ENCODE measurements around the gene TOGARAM1. TPM values are rescaled to one million over a fixed set of nuclear protein-coding genes. Genes with fewer than 3 reads are reported as not detected.

Gene TOGARAM1
- total RNA-seq, 1 donor from 2014 or later = 46.2 TPM

DNA sequence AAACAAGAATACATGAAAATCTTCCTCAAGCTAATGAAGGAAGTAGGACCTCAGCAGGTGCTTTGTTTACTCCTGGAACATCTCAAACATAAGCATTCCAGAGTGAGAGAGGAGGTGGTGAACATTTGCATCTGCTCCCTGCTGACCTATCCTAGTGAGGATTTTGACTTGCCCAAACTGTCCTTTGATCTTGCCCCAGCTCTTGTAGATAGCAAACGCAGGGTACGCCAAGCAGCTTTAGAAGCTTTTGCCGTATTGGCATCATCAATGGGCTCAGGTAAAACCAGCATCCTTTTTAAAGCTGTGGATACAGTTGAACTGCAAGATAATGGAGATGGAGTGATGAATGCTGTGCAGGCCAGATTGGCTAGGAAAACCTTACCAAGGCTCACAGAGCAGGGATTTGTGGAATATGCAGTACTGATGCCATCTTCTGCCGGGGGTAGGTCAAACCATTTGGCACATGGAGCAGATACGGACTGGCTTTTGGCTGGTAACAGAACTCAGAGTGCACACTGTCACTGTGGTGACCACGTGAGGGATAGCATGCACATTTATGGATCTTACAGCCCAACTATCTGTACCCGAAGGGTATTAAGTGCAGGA is 1.9 kb downstream of the TOGARAM1 start:
- DNase-seq (ENCODE audit: low spot score) = no peak

DNA sequence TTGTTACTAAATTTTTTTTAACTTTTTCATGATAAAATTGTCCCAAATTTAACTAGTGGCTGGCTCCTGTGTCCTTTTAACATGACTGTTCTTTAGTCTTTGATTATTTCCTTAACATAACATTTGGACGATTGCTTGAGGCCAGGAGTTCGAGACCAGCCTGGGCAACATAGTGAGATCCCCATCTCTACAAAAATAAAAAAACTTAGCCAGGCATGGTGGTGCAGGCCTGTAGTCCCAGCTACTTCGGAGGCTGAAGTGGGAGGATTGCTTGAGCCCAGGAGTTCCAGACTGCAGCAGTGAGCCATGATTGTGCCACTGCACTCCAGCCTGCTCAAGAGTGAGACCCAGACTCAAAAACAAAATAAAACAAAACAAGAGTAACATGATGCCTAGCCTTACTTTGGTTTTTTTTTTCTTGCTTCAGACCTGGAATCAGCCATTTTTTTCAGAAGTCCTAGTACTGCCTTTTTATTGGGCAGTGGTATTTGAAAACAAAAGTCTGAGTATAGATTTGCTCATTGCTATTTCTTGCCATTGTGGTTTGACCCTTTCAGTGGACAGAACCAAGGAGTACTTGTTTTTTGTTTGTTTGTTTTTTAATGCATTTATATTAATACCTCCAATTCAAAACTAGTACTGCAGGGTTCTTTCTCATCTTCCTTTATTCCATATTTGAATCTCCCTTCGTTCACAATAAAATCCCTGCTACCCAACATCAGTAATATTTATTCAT is 4.8 kb downstream of the TOGARAM1 start:
- DNase-seq (ENCODE audit: low spot score) = no peak

DNA sequence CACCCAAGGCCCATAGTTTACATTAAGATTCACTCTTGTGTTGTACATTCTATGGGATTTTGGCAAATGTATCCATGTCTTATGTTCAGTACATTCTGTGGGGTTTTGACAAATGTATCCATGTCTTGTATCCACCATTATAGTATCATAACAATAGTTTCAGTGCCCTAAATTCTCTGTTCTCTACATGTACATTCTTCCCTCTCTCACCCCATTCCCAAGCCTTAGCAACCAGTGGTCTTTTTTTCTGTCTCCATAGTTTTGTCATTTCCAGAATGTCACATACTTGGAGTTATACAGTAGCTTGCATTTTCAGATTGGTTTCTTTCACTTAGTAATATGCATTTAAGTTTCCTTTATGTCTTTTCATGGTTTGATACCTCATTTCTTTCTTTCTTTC is 6.7 kb downstream of the TOGARAM1 start:
- DNase-seq (ENCODE audit: low spot score) = no peak

DNA sequence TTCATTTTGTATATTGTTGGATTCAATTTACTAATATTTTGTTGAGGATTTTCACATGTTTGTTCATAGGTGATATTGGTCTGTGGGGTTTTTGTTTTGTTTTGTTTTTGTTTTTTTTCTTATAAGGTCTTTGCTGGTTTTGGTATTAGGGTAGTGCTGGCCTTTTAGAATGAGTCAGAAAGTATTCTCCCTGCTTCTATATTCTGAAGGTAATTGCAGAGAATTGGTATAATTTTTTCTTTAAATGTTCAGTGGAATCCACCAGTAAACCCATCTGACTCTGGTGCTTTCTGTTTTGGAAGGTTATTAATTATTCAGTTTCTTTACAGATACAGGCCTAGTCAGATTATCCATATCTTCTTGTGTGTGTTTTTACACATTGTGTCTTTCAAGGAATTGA is 8.9 kb downstream of the TOGARAM1 start:
- no peak for DNase-seq (ENCODE audit: low spot score)

DNA sequence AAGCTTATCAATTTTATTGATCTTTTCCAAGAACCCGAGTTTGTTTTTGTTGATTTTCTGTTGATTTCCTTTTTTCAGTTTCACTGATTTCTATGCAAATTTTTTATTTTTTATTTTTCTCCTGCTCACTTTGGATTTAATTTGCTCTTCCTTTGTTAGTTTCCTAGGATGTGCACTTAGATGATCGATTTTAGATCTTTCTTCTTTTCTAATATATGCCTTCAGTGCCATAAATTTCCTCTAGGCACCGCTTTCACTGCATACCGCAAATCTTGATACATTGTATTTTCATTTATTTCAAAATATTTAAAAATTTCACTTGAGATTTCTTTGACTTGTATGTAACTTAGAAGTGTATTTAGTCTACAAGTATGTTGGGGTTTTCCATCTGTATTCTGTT is 9.5 kb downstream of the TOGARAM1 start:
- DNase-seq (ENCODE audit: low spot score) = no peak

DNA sequence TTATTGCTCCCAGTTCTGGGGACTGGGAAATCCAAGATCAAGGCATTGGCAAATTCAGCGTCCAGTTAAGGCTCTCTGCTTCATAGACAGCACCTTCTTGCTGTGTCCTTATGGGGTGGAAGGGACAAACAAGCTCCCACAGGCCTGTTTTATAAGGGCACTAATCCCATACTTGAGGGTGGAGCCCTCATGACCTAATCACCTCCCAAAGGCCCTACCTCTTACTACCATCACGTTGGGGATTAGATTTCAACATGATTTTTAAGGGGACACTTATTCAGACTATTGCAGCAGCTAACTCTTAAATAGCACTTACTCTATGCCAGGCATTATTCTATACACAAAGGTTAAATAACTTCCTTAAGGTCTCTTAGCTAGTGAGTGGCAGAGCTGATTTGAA is 17.3 kb downstream of the TOGARAM1 start:
- no peak for DNase-seq (ENCODE audit: low spot score)

DNA sequence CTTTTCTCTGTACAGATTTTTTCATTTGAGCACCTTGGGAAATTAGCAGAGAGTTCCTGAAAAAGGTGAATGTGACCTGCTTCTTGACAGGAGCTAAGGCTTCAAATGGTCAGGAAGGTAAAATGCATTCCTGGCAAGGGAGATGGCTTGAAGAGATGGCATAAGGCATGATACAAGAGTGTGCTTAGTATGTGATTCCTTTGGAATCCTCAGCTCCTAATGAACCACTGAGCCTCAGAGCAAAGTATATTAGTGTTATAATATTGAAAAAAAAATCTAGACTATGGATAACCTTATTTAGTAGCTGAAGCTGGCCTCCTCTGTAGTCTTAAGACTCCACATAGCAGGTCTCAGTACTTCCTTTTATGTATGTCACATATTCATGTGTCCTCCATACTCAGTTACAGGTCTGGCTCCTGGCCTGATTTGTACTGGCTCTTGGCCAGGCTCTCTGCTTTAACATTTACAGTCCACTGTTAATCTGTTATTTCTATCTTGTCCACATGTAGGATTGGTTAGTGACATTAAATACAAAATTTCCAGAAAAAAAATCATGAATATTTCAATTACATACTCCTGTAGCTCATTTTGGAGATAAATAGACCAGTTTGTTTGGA is 17.9 kb downstream of the TOGARAM1 start:
- no peak for DNase-seq (ENCODE audit: low spot score)

DNA sequence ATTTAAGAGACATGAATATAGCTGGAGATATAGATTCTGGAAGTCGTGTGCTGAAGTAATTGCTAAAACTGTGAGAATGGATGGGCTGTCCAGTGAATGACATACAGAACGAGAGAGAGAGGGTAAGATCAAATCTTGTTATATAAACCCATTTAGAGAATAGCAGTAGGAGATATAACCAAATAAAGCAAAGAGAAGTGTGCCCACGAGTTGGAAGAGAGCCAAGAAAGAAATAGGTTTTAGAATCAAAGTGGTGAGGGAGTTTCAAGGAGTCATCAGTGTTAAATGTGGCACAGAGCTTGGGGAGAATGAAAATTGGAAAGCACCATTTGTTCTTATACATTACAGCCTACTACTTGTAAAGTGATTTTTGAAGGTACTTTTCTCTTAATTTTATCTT is 19.2 kb downstream of the TOGARAM1 start:
- no peak for DNase-seq (ENCODE audit: low spot score)

DNA sequence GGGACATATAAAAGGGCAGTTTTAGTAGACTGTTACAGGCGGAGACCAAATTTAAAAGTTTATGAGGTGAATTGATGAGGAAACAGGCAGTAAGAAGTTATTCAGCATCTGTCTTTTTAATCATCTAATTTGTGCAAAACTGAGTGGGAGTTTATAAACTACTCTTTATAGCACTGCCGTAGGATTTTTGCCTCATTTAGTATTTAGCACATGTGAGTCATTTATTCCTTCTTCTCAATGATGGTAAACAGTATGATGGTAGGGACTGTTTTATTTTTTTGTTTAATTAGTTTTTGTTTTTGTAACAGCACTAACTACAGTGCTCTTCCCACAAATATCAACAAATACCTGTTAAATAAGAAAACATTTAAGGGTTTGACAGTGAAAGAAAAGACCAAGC is 20.6 kb downstream of the TOGARAM1 start:
- DNase-seq (ENCODE audit: low spot score) = no peak

DNA sequence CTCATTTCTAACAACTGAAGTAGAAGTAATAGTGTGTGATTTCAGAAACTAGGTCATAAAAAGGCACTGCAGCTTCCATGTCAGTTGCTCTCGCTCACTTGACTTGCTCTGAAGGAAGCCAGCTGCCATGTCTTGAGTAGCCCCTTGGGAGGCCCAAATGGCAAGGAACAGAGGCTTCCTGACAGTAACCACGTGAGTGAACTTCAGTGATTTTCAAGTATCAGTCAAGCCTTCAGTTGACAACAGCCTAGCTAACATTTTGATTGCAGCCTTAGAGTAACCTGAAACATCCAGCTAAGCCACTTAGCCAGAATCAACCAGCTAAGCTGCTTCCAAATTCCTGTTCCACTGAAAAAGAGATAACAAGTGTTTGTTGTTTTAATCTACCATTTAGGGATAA is 26.7 kb downstream of the TOGARAM1 start:
- peak; percentile 5 for DNase-seq (ENCODE audit: low spot score)

DNA sequence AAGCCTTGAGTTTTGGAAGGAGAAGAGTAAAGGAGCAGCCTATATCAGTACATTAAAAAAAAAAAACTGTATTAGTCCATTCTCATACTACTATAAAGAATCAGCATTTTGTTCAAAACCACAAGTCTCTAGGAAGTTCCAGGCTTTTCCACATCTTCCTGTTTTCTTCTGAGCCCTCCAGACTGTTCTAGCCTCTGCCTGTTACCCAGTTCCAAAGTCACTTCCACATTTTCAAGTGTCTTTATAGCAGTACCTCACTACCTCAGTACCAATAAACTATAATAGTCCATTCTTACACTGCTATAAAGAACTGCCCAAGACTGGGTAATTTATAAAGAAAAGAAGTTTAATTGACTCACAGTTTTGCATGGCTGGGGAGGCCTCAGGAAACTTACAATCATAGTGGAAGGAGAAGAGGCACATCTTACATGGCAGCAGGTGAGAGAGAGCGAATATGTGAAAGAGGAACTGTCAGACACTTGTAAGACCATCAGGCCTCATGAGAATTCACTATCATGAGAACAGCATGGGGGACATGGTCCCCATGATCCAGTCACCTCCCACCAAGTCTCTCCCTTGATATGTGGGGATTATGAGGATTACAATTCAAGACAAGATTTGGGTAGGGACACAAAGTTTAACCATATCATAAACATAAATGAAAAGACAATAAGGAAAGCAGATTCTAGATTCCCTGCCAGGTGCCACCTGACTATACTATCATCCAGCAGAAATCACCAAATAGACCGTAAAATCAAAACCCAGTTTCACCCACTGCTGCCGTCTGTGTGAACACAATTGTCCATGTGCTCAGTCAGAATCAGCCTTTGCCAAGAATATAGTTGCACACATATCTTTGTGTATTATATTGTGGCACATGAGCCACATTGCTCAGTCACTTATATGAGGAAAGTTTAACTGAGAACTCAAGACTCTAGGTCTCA is 27.8 kb downstream of the TOGARAM1 start:
- no peak for DNase-seq (ENCODE audit: low spot score)

DNA sequence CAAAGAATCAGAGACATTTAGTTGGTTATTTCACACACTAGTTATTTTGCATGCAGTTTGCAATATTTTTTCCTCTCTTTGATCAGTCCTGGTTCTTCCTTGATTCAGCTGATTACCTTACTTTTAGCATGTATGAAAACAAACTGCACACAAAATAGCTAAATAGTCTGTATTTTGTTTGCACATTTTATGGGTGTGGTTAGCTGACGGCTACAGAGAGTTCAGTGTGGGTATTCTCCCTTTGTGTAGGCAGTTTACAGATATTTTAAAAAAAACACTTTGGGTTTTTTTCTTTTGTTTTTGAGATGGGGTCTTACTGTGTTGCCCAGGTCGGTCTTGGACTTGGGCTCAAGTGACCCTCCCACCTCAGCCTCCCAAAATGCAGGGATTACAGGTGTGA is 28.5 kb downstream of the TOGARAM1 start:
- no peak for DNase-seq (ENCODE audit: low spot score)

DNA sequence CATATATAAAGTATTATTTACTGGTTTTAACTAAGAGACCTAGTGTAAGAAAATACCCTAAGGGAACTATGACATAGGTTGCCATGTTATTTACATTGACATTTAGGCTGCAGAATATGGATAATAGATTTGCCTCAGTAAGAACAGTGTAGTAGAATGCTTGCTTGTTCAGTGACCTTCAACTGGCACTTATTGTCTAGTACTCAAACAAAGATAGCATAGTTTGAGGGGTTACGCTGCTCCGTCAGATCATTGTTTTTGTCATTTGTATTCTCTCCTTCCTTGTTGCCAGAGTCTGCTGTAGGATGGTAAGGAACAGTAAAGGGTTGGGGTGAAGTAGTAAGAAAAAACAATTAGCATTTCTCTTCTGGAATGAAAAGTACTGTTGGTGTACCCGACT is 33.2 kb downstream of the TOGARAM1 start:
- DNase-seq (ENCODE audit: low spot score) = no peak

DNA sequence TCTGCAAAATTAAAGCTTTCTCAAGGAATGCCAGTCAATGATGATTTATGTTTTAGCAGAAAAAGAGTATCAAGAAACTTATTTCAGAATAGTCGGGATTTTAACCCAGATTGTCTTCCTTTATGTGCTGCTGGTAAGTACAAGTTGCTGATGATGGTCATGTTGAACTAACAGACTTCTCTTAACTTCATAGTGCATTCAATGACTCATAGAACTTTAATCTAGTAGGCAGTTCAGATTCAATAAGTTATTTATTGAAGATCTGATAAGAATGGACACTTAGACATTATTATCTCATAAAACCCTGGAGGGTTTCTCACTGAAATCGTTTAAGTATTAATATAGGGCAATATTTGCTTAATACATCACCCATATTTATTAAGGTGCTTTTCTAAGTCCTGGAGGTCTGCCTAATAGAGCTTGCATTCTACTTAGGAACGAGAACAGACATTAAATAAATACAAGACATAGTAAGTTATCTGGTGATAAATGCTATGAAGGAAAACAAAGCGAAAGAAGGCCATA is 33.8 kb downstream of the TOGARAM1 start:
- no peak for DNase-seq (ENCODE audit: low spot score)

DNA sequence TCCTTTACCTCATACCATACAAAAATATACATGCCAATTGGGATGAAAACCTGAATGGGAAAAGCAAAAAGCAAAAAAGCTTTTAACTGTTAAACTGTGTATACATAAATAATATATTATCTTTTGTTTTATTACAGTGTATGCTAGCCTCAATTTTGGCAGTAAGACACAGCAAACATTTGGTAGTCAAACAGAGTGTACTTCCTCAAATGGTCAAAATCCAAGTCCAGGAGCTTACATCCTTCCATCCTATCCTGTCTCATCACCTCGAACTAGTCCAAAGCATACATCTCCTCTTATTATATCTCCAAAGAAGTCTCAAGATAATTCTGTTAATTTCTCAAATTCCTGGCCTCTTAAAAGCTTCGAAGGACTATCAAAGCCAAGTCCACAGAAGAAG is 41.9 kb downstream of the TOGARAM1 start:
- no peak for DNase-seq (ENCODE audit: low spot score)

DNA sequence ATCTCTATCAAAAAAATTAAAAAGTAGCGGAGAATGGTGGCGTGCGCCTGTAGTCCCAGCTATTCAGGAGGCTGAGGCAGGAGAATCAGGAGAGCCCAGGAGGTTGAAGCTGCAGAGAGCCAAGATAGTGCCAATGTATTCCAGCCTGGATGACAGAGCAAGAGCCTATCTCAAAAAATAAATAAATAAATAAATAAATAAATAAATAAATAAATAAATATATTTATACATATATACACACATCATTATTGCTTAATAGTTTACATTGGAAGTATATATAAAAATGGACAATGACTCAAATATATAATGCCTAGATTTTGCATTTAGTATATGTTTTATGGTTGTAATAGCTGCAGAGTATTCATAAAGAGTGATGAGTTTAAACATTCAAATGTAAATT is 53.1 kb downstream of the TOGARAM1 start:
- no peak for DNase-seq (ENCODE audit: low spot score)

DNA sequence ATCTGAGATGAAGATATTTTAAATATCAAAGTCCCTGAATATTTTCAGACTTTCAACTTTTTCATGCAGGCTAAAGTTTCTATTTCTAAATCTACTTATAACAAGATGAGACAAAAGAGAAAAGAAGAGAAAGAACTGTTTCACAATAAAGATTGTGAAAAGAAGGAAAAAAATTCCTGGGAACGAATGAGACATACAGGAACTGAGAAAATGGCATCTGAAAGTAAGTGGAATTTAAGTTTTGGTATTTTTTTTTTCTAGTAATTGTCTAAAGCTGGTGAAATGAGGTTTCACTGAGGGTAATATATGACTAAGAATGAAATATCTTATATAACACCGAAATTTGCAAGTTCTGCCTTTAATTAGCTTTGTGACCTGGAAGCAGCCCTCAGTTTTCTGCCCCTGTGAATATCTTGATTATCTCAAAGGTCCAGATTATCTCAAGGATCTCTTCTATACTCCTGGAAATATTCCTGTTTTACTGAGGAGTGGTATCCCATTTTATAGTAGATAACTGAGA is 66.2 kb downstream of the TOGARAM1 start:
- DNase-seq (ENCODE audit: low spot score) = no peak

DNA sequence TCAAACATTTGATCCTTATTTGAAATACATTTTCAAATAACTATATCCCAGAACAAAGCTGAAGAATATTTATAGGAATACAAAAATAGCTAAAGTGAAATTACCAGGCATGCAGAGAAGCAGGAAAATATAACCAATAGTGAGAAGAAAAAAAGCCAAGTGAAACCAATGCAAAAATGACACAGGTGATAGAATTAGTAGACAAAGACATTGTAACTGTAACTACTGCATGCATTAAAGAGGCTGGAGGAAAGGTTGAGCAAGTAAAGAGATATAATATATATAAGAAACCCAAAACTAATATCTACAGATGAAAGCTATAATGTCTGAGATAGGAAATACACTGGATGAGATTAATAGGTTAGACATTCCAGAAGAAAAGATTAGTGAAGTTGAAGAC is 72.7 kb downstream of the TOGARAM1 start:
- DNase-seq (ENCODE audit: low spot score) = no peak

DNA sequence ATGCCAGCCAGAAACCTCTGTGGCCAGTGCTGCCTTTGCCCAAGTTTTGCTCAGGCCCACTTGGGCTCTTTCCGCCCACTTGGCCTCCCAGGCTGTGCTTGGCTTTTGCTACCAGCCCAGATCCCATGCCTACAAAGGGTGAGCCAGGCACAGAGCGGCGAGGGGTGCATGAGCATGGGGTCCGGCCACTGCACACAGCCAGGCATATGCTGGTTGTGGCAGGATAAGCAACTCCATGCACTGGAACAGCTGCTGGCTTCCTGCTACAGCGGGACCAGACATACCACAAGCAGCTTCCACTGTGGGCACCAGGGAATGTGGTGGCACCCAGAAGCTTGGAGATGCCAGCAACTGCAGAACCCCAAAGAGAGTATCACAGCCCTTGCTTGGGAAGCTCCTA is 76.3 kb downstream of the TOGARAM1 start:
- no peak for DNase-seq (ENCODE audit: low spot score)

DNA sequence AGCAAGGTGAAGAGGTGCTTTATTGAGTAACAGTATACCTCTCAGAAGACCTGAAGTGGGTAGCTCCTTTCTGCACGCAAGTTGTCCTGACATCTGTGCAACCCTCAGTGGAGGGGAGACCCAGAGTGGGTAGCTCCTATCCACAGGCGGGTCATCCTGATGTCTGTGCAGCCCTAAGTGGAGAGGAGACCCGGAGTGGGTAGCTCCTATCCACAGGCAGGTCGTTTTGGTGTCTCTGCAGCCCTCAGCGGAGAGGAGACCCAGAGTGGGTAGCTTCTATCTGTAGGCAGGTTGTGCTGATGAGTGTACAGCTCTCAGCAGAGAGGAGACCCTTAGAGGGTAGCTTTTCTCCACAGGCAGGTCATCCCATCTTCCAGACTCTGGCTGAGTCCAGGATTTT is 76.9 kb downstream of the TOGARAM1 start:
- no peak for DNase-seq (ENCODE audit: low spot score)

DNA sequence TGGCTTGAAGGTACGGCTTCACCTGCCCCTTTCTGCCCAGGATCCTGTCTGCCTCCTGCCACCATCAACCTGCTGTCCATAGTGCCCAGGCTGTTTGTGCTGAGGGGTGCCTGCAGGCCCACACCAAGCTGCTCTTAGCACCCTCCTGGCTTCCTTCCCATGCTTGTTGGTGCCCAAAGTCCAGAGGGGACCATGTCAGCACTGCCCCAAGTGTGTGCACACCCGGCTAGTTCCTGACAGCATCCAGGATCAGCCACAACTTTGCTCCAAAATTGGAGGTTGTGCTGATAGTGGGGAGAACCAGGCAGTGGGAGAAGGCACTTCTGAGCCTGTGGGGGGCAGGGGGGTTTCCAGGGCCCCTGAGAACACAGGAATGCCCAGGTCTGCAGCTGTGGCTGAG is 77.4 kb downstream of the TOGARAM1 start:
- DNase-seq (ENCODE audit: low spot score) = no peak

DNA sequence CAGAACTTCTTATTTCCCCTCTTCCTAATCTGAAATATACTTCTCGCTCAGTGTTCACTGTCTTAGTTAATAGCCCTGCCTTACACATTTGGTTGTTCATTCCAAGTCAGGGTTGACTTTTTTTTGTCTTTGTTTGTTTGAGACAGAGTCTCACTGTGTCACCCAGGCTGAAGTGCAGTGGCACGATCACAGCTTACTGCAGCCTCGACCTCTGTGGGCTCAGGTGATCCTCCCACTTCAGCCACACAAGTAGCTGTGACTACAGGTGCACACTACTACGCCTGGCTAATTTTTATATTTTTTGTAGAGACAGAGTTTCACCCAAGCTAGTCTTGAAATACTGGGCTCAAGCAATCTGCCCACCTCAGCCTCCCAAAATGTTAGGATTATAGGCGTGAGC is 79.7 kb downstream of the TOGARAM1 start:
- no peak for DNase-seq (ENCODE audit: low spot score)
